Adipocyte (in vitro differentiated cells): ENCODE results near the gene SPATA46.

ENCODE experiments used
- DNase-seq: peaks from one replicate; pipeline ENCODE4 v3.0.0-alpha.2; 2015; ENCODE audit warnings: low read depth
- H3K27me3 ChIP-seq: replicated peaks from 2 replicates; pipeline ENCODE4 v1.7.0; 2013; ENCODE audit warnings: mild to moderate bottlenecking, low read length, moderate library complexity; ENCODE audit not compliant: control insufficient read depth, insufficient read depth
- H3K36me3 ChIP-seq: 2 replicates; pipeline ENCODE4 v1.7.0; 2013; ENCODE audit warnings: low read length, mild to moderate bottlenecking, moderate library complexity; ENCODE audit not compliant: control insufficient read depth, insufficient read depth, severe bottlenecking
- H3K4me1 ChIP-seq: 2 replicates; pipeline ENCODE4 v1.7.0; 2013; ENCODE audit warnings: mild to moderate bottlenecking, low read length, moderate library complexity; ENCODE audit not compliant: control insufficient read depth, insufficient read depth
- H3K4me3 ChIP-seq: 2 replicates; pipeline ENCODE4 v1.7.0; 2013; ENCODE audit warnings: mild to moderate bottlenecking, low read length, moderate library complexity
- H3K9ac ChIP-seq: 2 replicates; pipeline ENCODE4 v1.7.0; 2013; ENCODE audit warnings: mild to moderate bottlenecking, low read length, moderate library complexity
- H3K9me3 ChIP-seq: 2 replicates; pipeline ENCODE4 v1.7.0; 2013; ENCODE audit warnings: mild to moderate bottlenecking, low read length, moderate library complexity; ENCODE audit not compliant: control insufficient read depth

SPATA46 gene

DNA sequence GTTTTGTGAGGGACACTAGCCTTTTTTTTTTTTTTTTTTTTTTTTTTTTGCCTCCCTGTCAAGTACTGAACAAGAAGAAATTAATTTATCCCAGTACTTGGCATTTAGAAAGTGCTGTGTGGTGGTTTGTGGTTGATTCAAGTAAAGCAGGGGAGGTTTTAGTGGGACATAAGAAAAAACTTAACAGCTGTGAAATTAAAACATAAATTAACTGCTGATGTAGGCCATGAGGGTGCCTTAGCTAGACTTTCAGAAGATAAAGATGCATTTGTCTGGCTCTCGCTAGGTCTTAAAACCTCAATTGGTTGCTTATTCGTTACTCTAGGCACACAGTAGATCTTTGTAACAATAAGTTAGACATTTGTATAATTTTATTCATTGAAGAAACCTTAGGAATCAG lies 52.3 kb downstream of the SPATA46 start:
- no peak for DNase-seq
- Histone ChIP-seq H3K36me3 (no peaks in the 10 kb centered on the region), H3K9me3 (no peaks in the 10 kb centered on the region), H3K27me3 (no peaks in the 10 kb centered on the region), H3K4me3 (no peak overlapping the region), H3K4me1 (peaks cover 16% of the 10 kb centered on the region), H3K9ac (no peak overlapping the region)
